GM19395 (cell line): ENCODE data around the gene CDH24.
"Not testable (repeated sequence)": the region's sequence is repeated elsewhere in the genome, so short reads cannot be mapped to it uniquely, and the experiment has no call there.

Experiments used
- ATAC-seq: cut with Tn5 transposase; IDR thresholded peaks from one replicate; pipeline ENCODE4 v1.9.1; 2021; ENCODE audit warnings: mild to moderate bottlenecking, moderate library complexity; ENCODE audit not compliant: unreplicated experiment

The CDH24 gene

DNA sequence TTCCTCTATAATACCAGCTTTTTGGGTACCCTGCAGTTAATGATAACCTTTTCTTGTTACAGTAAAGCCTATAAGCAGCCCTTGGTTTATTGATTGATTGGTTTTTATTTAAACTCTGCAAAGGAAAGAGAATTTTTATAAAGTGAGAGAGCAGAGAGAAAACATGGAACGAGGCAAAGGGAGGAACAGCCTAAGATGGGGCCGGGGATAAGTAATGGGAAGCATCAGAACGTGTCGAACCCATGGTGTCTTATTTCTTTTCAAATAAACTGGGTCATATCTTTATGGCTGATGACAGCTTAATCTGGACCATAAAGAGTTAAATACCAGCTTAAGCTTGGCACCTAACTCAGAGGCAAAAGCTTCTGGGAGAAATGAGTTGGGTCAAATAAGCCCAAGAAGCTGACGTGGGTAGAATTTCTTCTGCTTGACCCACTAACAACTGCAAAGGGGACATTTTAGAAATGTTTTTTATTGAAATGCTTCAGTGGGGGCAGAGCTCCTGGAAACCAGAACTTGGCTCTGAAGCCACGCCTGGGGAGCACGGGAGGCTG, 35.4 kb downstream of the CDH24 start:
- ATAC-seq = no peak

DNA sequence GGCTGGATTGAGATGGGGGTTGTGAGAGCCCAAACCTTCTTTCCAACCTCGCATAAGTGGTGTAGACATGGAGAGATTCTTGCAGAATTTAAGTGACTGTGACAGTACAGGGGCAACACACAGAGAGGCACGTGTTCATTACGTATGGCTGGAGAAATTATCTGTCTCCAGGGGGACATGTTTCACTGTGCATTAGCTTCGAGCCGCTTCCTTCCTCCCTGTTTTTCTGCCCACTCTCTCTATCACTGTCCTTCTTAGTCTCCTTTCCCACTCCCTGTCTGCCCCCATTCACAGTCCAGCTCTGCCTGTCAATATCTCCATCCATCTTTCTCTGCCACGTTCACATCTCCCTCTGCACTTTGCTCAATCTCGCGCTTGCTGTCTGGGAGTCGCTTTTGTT, 35.9 kb downstream of the CDH24 start:
- ATAC-seq = no peak

DNA sequence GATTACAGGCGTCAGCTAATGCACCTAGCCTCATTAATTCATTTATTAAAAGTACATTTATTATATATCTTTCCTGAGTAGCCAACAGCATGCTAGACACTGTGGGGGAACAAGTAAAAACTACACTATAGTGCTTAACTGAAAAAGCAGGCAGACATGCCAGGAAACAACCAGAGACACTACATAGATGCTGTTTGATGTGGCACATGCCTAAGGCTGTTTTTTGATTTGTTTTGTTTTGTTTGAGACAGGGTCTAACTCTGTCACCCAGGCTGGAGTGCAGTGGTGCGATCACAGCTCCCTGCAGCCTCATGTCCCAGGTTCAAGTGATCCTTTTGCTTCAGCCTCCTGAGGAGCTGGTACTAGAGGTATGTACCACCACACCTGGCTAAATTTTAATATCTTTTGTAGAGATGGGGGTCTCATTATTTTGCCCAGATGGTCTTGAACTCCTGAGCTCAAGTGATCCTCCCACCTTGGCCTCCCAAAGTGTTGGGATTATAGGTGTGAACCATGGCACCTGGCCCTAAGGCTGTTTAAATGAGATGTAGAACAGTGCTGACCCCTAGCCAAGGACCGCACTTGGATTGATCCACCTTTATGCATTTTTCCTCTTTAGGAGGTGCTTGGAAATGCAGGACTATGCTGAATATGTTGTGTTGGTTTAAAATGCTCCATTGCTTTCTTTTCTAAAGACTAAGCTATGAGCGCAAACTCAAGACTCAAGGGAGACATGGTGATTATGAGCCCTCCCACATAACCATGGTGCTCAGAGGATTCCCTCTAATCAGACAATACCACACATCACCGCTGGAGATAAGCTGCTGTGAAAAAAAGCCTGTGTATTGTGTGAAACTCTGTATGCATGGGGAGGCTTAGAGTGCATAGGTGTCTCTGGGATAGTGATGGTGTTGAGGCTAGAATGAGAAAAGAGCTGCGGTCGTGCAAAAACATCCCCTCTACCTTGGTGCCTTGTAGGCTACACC, 36.9 kb downstream of the CDH24 start:
- no peak for ATAC-seq

DNA sequence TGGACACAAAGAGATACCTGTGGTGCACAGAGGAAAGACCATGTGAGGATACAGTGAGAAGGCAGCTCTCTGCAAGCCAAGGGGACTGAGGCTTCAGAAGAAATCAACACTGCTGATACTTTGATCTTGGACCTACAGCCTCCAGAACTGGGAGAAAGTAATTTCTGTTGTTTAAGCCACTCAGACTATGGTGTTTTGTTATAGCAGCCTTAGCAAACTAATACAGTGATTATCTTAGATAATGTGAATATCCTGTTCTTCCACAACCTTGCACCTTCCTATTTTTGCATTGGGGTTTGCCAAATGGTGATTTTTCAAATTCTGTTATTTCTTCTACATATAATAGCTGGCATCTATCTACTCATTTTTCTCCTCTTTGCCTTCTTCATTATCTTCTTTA, 39.2 kb downstream of the CDH24 start:
- no peak for ATAC-seq

DNA sequence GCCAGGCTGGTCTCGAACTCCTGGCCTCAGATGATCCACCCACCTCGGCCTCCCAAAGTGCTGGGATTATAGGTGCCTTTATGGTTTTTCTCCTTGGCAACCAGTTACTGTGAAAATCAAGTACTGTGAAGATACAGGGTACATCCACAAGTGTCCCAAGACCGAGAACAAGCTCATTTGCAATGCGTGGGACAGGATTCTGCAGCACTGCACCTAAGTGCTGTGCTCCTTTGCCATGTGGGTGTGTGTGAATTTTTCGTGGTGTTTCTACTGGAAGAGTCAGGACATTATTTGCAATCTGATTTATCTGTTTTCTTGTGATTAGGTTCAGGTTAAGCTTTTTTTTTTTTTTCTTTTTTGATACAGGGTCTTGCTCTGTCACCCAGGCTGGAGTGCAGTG, 40.2 kb downstream of the CDH24 start:
- ATAC-seq = no peak

DNA sequence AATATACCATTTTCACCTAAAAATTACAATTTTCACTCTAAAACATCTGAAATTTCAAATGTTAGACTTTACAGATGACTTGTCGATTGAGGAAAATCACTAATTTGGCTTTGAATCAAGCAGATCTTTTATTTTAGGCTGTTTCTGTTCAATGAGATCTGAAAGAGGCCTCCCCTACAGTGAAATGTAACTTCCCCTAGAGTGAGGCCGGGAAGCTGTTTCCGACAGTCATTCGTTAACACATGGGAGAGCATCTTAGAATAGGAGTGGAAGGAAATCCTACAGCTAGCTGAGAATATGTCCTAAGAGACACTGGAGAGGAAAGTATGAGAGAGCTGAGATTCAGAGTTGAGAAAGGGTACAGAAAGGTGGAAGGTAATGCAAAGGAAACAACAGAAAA, 41.7 kb downstream of the CDH24 start:
- no peak for ATAC-seq

DNA sequence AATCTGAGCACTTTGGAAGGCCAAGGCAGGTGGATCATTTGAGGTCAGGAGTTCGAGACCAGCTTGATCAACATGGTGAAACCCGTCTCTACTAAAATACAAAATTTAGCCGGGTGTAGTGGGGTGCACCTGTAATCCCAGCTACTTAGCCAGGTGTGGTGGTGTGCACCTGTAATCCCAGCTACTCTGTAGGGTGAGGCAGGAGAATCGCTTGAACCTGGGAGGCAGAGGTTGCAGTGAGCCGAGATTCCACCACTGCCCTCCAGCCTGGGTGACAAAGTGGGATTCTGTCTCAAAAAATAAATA, 43.6 kb downstream of the CDH24 start:
- ATAC-seq = not testable (repeated sequence)

DNA sequence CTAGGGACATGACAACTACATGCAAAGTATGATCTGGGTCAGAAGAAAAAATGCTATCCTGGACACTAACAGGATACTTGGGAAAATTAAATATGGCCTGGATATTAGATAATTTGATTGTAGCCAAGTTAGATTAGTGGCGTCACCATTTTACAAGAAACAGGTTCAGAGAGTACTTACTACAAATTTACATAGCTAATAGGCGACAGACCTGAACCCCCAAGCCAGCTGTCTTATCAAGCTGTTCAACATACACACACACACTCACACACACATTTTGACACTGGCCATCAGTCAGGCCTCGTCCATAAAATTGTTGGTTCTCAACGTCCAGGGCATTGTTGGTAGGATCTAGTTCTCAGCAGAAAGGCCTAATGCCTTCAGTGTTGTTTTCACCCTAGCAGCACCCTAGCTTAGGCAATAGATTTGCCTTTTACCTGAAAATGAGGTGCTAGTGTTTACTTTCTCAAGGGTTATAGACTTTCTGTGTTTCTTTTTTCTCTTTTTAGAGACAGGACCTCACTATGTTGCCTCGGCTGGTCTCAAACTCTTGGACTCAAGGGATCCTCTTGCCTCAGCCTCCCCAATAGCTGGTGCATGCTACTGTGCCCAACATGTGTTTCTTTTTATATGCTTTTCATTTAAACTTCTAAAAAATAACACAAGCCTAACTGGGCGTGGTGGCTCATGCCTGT, 44.1 kb downstream of the CDH24 start:
- no peak for ATAC-seq

DNA sequence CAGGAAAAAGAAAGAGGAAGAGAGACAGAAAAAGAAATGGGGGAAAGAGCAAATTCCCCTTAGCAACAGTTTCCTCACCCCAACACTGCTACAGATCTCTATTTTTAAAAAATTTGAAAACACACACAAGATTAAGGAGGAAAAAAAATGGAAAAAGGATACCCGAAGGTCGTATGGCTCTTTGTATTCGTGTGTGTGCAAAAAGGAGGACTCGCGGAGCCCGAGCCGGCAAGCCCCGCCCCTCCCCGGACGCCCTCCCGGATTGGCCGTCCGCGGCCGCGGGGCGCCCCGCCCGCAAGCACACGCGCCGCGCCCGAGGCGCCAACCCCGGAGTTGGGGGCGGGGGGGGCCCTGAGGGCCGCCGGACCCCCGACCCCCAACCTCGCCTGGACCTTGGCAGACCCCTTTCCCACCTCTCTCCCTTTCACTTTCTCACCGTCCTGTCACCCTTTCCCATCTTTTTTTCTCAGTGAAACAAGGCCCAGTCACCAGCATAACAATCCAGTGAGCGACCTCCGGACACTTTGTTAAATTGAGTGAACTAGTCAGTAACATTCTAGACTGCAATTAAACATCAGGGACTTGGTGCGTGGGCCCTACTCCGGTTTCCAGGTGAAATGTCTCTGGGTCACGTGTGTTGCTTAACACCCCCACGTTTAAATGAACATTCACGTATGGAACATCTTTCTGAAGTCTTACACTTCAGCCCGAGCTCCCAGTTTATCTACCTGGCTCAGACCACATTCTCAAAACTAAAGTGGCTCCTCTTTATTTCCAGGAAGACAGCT, 47.2 kb downstream of the CDH24 start, which contains the start of gene C14orf93:
TSS of gene C14orf93 (minus strand) at position 205 of the 788 bp plus-strand sequence. CDS start 11,120 bp downstream, outside the sequence.
- no peak for ATAC-seq

DNA sequence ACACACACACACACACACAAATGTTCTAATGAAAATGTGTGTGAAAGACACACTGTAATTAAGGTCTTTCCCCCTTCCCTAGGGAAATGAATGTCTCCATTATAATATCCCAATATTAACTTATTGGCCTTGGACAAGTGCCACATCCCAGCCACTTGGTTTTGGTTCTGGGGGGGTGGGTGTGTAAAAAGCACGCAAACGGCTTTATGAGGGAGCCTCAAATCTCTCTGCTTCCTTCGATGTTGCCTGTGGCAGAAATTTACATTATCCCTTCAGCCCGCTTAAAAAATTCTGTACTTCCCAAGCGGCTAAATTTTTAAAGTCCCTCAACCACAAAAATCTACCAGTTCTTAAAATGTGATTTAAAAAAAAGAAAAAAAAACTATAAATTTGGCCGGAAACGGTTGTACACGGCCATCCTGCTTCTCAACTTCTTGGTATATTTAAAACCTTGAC, 47.8 kb downstream of the CDH24 start:
- ATAC-seq = no peak

DNA sequence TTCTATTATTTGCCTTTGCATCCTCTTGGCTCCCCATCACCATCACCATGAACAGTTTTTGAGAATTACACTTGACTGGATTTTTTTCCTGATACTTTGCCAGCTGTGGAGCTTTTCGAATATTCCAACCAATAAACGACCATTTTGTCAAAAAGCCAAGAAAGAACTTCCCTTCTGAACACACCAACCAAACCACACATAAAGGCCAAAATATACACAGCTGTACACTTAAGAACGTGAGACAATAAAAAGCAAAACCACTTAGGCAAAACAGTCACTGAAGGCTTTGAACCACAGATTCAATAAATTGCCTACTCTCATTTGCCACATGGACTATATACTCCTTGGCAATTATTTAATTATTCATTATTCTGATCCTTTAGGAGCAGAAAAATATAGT, 48.5 kb downstream of the CDH24 start:
- ATAC-seq = no peak

DNA sequence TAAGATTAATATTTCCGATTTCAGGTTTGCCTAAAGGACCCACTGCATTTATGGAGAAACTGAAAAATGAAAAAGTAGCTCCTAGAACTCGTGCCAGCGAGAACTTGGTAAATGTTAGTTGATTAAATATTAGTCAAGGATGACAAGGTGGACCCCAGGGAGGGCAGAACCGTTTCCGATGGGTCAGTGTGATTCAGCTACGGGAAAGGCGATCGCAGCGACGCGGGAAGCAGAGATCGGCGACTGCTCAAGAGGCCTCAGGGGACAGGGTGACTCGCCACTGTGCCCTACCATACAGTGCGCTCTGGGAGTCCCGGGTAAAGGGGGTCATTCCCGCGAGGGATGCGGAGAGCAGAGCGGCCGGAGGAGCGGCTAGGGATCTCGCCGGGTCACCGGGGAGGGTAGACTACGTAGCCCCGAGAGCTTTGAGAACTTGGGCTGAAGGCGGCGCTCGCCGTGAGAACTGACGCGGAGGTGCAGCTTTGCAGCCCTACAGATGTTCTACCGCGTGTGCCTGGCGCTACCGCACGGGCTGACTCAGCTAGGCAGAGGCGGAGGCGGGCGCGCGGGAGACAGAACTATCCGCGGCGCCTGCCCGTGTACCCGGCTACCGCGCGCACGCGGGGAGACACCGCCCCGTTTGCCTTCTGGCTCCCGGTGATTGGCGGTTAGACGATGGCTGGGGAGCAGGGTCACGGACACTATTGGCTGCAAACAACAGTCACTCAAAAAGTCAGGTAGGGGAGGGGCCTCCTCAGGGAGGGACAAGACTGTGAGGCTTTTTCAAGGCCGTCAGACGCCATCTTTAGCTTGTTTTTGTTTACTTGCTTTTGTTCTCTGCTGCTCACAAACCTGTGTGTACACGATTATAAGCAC, 50.5 kb downstream of the CDH24 start:
- peak; percentile 98 for ATAC-seq

DNA sequence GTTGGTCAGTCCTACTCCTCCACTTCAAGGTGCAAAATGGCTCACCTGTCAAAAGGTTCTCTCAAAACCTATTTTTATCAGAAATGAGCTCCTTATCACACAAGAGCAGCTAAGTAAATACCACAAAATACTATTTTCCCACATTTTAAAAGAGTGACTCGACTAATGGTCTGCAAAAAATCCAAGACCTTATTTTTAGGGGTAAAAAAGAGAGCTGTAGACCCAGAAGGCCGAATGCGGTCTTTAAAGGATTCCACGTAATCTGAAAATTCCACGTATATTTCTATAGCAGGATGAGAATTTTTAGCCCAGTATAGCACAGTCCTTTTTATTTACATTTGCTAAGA, 51.2 kb downstream of the CDH24 start:
- no peak for ATAC-seq

DNA sequence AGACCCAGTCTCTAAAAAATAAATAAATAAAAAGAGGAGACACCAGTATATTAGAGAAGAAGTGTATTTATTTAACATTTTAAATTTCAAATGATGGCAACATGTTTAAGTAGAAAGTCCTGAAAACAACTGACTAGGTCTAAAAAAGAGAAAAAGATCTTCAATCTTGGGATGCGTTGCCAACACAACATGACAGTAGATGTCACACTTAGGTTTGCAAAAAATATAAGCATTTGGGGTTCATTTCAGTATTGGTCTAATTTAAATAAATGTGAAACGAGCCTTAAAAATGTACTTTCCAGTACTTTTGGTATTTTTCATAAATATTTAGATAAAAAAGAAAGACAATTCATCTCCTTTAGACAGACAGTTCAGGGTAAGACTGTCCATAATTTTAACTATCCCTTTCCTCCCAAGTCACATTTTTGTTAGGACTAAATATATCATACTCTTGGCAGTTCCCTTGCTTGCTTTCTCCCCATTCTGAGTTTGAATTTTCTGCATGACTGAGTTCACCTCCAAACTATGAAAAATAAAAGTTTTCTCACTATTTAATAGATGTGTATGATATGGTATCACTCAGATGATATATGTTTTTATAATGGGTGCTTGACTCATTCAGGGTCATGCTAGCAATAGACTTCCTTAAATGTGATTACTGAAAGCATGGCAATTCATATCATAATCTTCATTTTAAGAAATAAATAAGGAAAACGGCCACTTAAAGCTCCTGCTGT, 51.7 kb downstream of the CDH24 start:
- no peak for ATAC-seq

DNA sequence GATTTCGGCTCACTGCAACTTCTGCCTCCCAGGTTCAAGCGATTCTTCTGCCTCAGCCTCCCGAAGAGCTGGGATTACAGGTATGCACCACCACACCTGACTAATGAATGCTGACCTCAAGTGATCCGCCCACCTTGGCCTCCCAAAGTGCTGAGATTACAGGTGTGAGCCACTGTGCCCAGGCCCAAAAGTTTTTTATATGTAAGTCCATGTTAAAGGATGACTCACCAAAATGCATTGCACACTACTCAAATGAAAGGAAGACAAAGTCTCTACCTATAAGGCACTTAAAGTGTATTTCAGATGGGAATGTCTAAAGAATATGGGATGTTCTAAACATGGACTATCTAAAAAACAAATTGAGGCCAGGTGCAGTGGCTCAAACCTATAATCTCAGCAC, 53.0 kb downstream of the CDH24 start:
- ATAC-seq = not testable (repeated sequence)

DNA sequence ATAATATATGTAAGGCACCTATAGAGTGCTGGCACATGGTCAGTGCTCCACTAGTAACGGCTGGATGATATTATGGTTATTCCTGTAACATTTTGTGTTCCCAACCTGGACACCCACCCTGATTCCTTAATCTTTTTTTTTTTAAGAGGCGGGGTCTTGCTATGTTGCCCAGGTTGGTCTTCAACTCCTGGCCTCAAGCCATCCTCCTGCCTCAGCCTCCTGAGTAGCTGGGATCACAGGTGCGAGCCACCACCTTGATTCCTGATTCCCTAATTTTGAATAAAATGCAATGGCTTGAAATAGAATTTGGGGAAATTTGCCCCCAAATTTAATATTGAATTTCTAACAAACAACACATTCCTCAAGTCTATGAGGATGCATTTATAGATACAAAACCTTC, 54.7 kb downstream of the CDH24 start:
- no peak for ATAC-seq

DNA sequence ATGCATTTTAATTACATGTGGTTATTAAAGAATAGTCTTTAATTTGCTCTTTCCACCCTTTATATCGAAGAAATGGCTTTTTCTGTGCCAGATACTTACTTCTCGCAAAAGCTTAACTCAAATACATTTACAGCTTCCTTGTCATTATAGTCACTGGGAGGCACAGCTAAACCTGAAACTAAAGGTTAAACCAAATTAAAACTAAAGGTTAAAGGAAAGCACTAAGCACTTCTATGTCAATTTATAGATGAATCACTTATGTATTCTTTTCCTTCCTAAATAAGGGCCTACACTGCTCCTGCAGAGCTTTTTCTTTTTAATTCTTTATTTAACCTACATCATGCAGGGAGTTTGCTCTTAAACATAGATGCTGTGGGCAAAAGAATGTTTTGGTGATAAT, 56.5 kb downstream of the CDH24 start:
- ATAC-seq = no peak

DNA sequence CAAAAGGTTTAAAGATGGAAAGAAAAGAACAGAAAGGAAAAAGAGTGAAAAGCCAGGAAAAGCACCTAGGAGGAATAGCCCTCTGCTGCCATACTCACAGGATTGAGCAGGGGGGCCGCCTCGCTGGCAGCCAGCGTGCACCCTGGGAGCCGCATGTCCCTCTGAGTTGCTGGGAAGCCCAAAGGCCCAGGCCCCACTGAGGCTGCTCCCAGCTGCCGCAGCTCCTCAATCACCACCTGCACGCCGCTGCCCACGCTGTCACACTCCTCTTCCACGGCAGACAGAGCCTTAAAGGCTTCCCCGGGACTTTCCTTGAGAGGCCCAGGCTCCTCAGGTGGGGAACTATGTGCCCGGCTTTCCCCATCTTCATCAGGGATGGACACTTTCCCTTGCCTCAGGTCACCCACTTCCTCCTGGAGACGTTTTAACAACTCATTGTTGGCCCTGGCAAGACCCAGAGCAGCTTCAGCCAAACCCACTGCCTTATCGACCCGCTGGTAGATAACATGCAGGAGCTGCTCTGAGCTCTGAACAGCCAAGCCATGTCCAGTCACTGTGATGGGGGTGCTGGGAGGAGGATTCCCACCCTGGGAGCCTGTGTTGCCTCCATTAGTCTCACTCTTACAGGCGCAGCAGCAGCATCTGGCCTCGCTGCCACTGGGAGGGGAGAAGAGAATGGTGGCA, 58.8 kb downstream of the CDH24 start:
- ATAC-seq = no peak
